ENCODE data around the gene MLF2.

GRCh38 chr12:6729186-6729585, 23.8 kb downstream of the MLF2 start:
- TF ChIP-seq CTCF (IDR thresholded peaks at IDR 0.05) (no peak), POLR2A (IDR thresholded peaks at IDR 0.05) (no peak), EP300 (IDR thresholded peaks at IDR 0.05) (no peak), POLR2AphosphoS5 (IDR thresholded peaks at IDR 0.05) (no peak)

Data from stomach (tissue), 4 donors.